Stimulated activated CD8-positive, alpha-beta memory T cell treated with anti-CD3 and anti-CD28 coated beads, Interleukin-12 subunit alpha, Interleukin-12 subunit beta, amount 100 ng/mL, for 24 hours (primary cell): ENCODE data around the gene PPP1R15A.
"Not testable (repeated sequence)": the region's sequence is repeated elsewhere in the genome, so short reads cannot be mapped to it uniquely, and the experiment has no call there.

Experiments used
- DNase-seq: peaks from one replicate; pipeline ENCODE4 v3.0.0-alpha.2; 2020; ENCODE audit errors: extremely low read depth

PPP1R15A gene

GRCh38 chr19:48915757-48916156, 43.5 kb downstream of the PPP1R15A start:
- DNase-seq: no peak

GRCh38 chr19:48918071-48918470, 45.9 kb downstream of the PPP1R15A start:
- DNase-seq: no peak

- DNase-seq: no peak
Observed at GRCh38 chr19:48918801-48919247, 46.6 kb downstream of the PPP1R15A start.

DNA sequence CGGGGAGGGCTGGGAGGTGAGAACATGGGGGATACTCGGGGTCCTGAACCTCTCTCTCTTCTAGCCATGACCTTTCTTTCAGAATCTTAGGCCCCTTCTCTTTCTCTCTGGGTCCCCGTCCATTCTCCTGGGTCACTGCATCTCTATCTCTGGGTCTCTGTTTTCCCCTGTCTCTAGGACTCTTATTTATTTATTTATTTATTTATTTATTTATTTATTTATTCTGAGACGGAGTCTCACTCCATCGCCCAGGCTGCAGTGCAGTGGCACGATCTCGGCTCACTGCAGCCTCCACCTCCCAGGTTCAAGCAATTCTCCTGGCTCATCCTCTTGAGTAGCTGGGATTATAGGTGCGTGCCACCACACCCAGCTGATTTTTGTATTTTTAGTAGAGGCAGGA, 47.0 kb downstream of the PPP1R15A start:
- DNase-seq: not testable (repeated sequence)

GRCh38 chr19:48920949-48921348, 48.7 kb downstream of the PPP1R15A start:
- DNase-seq: no peak

GRCh38 chr19:48921721-48922500, 49.7 kb downstream of the PPP1R15A start:
- no peak for DNase-seq

- no peak for DNase-seq
Observed at GRCh38 chr19:48922548-48923490, 50.6 kb downstream of the PPP1R15A start.

GRCh38 chr19:48925240-48925843, 53.1 kb downstream of the PPP1R15A start:
- DNase-seq: no peak
